Right cardiac atrium (tissue), 5 donors: ENCODE measurements around the gene LCAT. TPM values are rescaled to one million over a fixed set of nuclear protein-coding genes. Genes with fewer than 3 reads are reported as not detected.

ENCODE experiments used
- ATAC-seq, 2 donors: fragments of 200-7000 bp; cut with Tn5 transposase; one replicate each; pipeline versions ENCODE4 v1.8.0 to v1.9.1; 2020; ENCODE audit warnings: moderate library complexity in 2 of 2, mild to moderate bottlenecking in 1 of 2
- DNase-seq, 3 donors: peaks; one replicate each; pipeline ENCODE4 v3.0.0-alpha.2; 2020
- H3K27ac ChIP-seq: one replicate; pipeline ENCODE4 v1.5.1; 2013; ENCODE audit warnings: mild to moderate bottlenecking, low read length, control low read depth, moderate library complexity
- H3K27me3 ChIP-seq: one replicate; pipeline ENCODE4 v1.6.1; 2013; ENCODE audit not compliant: control insufficient read depth, insufficient read depth
- H3K4me1 ChIP-seq: one replicate; pipeline ENCODE4 v1.6.1; 2013; ENCODE audit warnings: low read length; ENCODE audit not compliant: control insufficient read depth, insufficient read depth
- H3K4me3 ChIP-seq: one replicate; pipeline ENCODE4 v1.5.1; 2013; ENCODE audit warnings: low read length, control low read depth
- H3K9me3 ChIP-seq: one replicate; pipeline ENCODE4 v1.6.1; 2013; ENCODE audit warnings: low read length; ENCODE audit not compliant: control insufficient read depth
- WGBS: extraction: QIAGEN DNeasy Blood & Tissue Kit; methylation state at CpG from one replicate; pipeline ENCODE4 v1.1.7; 2013; 5-methylcytosine and 5-hydroxymethylcytosine counted together
- intact Hi-C, 4 donors: fragments of 100-400 bp; cut with DNase I; formaldehyde crosslinking; loops; one replicate each; pipeline versions ENCODE4 v1.11.0 to v1.14.0; 2022 to 2023
- polyA plus RNA-seq: library from polyadenylated mRNA; stranded (reverse); fragments of 200-250 nt; gene quantifications from one replicate; pipeline ENCODE4 v1.2.3, GENCODE V29; 2013
- total RNA-seq, 4 donors: library from RNA; stranded (reverse); fragmentation: NEBNext Ultra II Directional; extraction: Animal tissue kit (Norgen Biotek cat#: 25700); gene quantifications; one replicate each; pipeline ENCODE4 v1.2.1, GENCODE V29; 2021
- donor health status: healthy with polysubstance abuse.
- donor health status: DM: no; HTN: yes; CAD: no.
- donor health status: DM: no; HTN: no; CAD: no.
- donor health status: DM: no; HTN: yes; CAD: no; lungs with severe emphysema.
- donor health status: DM: yes; HTN: yes; CAD: no.

The LCAT gene
- total and polyA plus RNA-seq, 5 donors, result 15.0 to 27.0 (median 17.0) TPM

DNA sequence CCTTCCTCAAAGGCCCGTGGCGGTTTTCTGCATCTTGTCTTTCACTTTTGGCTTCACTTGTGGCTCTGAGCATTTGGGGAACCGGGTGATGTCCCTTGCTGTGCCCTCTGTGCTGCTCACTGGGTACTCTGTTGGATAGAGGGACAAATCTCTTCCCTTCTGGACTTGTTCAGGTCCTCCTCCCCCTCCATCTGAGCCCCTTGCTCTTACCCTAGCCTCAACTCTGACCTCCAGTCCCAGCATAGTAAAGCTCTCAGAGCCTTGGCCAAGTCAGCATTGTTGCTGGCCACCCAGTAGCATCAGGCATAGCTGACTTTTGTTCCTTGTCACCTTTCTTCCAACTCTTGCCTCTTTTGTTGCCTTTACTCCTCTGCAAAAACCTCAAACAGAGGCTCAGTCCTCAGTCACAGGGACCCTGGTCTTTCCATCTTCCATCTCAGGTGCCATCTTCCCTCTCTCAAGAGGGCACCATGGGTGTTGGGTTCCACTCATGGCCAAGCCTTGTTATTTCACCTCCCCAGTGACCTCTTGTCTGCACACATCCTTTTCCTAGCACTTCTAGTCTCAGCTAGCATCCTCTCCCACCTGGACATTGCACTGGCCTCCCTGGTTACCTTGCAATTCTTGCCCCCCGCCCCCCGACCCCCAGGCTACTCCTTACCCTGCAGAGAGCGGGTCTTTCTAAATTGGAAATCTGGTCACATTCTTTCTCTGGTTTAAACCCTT lies 6.9 kb downstream of the LCAT start:
- Histone ChIP-seq H3K4me3 (peak overlapping the region; percentile 43), H3K4me1 (peaks cover 4% of the 10 kb centered on the region), H3K27me3 (no peaks in the 10 kb centered on the region), H3K27ac (peak overlapping the region; percentile 37), H3K9me3 (no peaks in the 10 kb centered on the region)
- intact Hi-C loops, result no loop called here
- WGBS, result 45% methylated on average over 6 of the region's 6 CpGs
- DNase-seq (peak in 1 of 3 donors; percentile 28), ATAC-seq (peak in 1 of 2 donors; percentile 0)

GRCh38 chr16:67936124-67936879 lies 7.6 kb downstream of the LCAT start, which contains the start of gene PSMB10:
TSS of gene PSMB10 (minus strand) at chr16:67936850. CDS start at chr16:67936749, 101 bp downstream.
- peak within 1 kb of the TSS; percentile 43 for H3K4me3 ChIP-seq
- DNase-seq (peak; percentile 56 to 82 (median 78)), ATAC-seq (peak; percentile 17 to 28)
- WGBS, result under 1% methylated on average over 54 of the region's 54 CpGs
- no peaks in the 10 kb centered on the region for H3K9me3 ChIP-seq
- H3K4me1 ChIP-seq, result peaks cover 4% of the 10 kb centered on the region
- intact Hi-C loops, result no loop called here
- H3K27me3 ChIP-seq, result no peaks in the 10 kb centered on the region
- H3K27ac ChIP-seq, result peak within 1 kb of the TSS; percentile 37

DNA sequence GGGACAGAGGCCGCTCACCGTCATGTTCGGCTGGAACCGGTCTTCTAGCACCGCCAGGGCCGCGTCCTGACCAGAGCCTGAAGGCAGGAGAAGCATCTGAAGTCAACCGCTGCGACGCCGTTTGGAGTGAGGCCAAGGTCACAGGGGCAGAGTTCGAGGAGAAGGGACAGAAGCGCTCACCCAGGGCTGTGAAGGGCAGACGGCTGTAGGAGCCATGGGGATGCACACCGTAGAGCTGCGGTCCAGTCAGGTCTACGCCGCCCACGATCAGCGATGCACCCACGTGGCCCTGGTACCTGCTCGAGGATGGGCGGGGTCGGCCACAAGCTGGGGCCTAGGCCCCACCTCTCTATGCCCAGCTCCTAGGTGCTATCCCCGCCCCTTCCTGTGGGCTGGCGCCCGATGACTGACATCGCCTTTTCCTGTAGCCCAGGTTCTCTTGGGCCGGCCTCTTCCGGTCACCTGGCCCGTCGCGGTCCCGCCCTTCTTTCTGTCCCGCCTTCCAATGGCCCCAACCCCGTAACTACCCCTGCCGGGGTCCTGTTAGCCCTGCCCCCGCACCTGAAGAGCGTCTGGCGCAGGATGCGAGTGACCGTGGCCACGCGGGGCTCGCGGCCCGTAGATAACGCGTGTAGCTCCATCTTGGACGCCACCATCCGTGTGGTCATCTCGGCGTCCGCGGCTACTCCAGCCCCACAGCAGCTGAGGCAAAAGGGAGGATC lies 8.4 kb downstream of the LCAT start:
- intact Hi-C loops, result no loop called here
- peak; percentile 91 to 94 for ATAC-seq
- Histone ChIP-seq H3K27me3 (no peaks in the 10 kb centered on the region), H3K4me3 (peak overlapping the region; percentile 43), H3K9me3 (no peaks in the 10 kb centered on the region), H3K27ac (peak overlapping the region; percentile 37), H3K4me1 (peaks cover 4% of the 10 kb centered on the region)
- WGBS, result 3% methylated on average over 55 of the region's 55 CpGs
- DNase-seq, result peak; percentile 95 to 98 (median 97)

DNA sequence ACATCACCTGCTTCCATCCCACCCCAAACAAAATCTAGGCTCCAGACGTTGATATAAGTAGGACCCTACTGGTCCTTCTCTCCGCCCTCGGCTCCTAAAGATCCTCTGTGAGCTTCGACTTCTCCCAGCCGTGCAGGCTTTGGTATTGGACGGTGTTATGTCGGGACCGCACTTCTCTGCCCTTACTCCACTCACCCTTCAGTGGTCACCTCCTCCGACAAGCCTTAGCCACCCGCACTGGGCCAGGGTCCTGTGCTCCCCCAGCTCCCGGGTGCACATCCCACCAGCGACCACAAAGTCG lies 8.9 kb downstream of the LCAT start:
- no peaks in the 10 kb centered on the region for H3K27me3 ChIP-seq
- intact Hi-C loops, result no loop called here
- peak overlapping the region; percentile 43 for H3K4me3 ChIP-seq
- H3K9me3 ChIP-seq, result no peaks in the 10 kb centered on the region
- peaks cover 4% of the 10 kb centered on the region for H3K4me1 ChIP-seq
- 30% methylated on average over 13 of the region's 13 CpGs for WGBS
- DNase-seq, result no peak
- peak; percentile 0 to 5 for ATAC-seq
- H3K27ac ChIP-seq, result peak overlapping the region; percentile 14

DNA sequence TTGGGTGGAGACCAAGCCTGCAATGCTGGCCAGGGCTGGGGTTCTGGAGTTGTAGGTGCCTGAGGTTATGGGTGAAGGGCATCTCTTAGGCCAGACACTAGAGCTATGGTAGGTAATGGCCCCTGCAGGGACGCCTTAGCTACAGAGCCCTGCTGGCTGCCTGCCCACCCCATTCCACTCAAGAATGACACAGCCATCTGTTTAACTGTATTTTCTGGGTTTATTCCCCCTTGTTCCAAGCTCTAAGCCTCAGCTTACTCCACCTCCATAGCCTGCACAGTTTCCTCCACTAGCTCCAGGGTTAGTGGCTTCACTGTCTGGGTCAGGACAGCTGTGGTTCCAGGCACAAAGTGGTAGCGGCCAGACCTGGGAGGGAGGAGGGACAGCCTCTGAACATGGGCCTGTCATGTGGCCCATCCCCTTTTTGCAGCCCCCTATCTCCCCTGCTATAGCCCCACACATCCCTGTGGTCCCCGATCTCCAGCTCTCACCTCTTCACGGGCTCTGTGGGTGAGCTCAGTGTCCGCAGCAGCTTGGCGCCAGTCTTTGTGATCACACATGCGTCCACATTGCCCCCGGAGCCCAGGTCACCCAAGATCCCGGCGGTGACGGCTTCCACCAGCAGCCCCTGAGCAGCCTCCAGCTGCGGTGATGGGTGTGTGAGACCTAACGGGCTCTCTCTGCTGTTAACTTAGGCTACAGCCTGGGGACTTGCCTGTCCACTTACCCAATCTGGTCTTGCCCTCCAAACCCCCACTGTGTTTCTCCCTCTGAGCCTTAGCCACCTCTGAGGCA lies 9.4 kb downstream of the LCAT start:
- WGBS, result 46% methylated on average over 13 of the region's 13 CpGs
- no peaks in the 10 kb centered on the region for H3K9me3 ChIP-seq
- DNase-seq, result peak in 2 of 3 donors; percentile 22 to 67
- H3K4me3 ChIP-seq, result peak overlapping the region; percentile 43
- H3K27ac ChIP-seq, result no peak overlapping the region
- ATAC-seq, result peak in 1 of 2 donors; percentile 0
- intact Hi-C loops, result no loop called here
- H3K4me1 ChIP-seq, result peaks cover 4% of the 10 kb centered on the region
- no peaks in the 10 kb centered on the region for H3K27me3 ChIP-seq

DNA sequence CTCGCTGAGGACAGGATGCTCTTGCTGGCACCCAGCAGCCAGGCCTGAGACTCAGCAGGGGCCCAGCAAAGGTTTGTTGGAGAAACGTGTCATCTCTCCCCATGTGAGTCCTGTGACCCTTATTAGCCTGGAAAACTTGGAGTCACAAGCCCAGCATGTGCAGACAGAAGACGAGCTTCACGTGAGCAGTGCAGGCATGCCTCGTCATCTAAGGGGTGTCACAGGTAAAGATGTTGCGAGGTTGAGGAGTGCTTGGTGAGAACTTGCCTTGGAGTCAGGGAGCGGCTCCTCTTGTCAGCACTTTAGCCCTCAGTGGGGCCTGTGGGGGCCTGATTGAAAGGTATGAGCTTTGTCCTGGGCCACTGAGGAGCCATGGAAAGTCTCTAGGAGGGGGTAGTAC lies 10.1 kb downstream of the LCAT start:
- Histone ChIP-seq H3K27me3 (no peaks in the 10 kb centered on the region), H3K27ac (no peak overlapping the region), H3K4me3 (no peak overlapping the region), H3K4me1 (peaks cover 4% of the 10 kb centered on the region), H3K9me3 (no peaks in the 10 kb centered on the region)
- intact Hi-C loops, result no loop called here
- DNase-seq, result peak in 1 of 3 donors; percentile 42
- ATAC-seq, result no peak
- WGBS, result 78% methylated on average over 7 of the region's 7 CpGs

DNA sequence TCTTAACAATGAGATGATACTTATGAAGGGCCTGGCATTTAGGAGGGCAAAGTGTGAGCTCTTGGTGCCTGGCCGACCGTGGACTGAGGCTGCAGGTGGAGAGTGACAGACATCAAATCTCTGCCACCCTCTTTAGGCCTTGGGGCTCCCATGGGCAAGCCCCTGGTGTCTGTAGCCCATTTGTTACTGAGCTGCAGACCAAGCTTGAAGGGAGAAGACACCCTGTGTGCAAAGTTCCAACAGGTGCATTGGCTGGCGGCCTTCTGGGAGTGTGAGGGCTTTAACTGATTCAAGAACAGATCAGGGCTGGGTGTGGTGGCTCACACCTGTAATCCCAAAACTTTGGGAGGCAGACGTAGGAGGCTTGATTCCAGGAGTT lies 11.5 kb downstream of the LCAT start:
- 94% methylated on average over 4 of the region's 4 CpGs for WGBS
- intact Hi-C loops, result no loop called here
- ATAC-seq, result no peak
- DNase-seq, result peak in 1 of 3 donors; percentile 44
- peaks cover 4% of the 10 kb centered on the region for H3K4me1 ChIP-seq
- no peaks in the 10 kb centered on the region for H3K9me3 ChIP-seq
- no peaks in the 10 kb centered on the region for H3K27me3 ChIP-seq
- no peak overlapping the region for H3K27ac ChIP-seq
- H3K4me3 ChIP-seq, result no peak overlapping the region

- Histone ChIP-seq H3K27me3 (no peaks in the 10 kb centered on the region), H3K4me3 (no peak within 1 kb of the TSS), H3K27ac (no peak within 1 kb of the TSS), H3K9me3 (no peaks in the 10 kb centered on the region), H3K4me1 (peaks cover 1% of the 10 kb centered on the region)
- intact Hi-C loops, result no loop called here
- no peak for ATAC-seq
- WGBS, result 83% methylated on average over 15 of the region's 15 CpGs
- no peak for DNase-seq
These were observed 12.0 kb downstream of the LCAT start, which contains the start of gene CTRL for GRCh38 chr16:67931712-67932461. TSS of gene CTRL (minus strand) at chr16:67931862. CDS start at chr16:67931852, 10 bp downstream.

- DNase-seq (peak in 1 of 3 donors; percentile 58), ATAC-seq (no peak)
- intact Hi-C loops, result no loop called here
- Histone ChIP-seq H3K27me3 (no peaks in the 10 kb centered on the region), H3K9me3 (no peaks in the 10 kb centered on the region), H3K4me1 (no peaks in the 10 kb centered on the region), H3K27ac (no peak overlapping the region), H3K4me3 (no peak overlapping the region)
- whole genome bisulfite sequencing, result 91% methylated on average over 17 of the region's 17 CpGs
These were observed 13.2 kb downstream of the LCAT start for GRCh38 chr16:67930678-67931211.

- 89% methylated on average over 14 of the region's 14 CpGs for WGBS
- intact Hi-C loops, result no loop called here
These were observed 13.7 kb downstream of the LCAT start for GRCh38 chr16:67930191-67930590.

More at GRCh38 chr16:67930191-67930590, 13.7 kb downstream of the LCAT start:
- Histone ChIP-seq H3K4me1 (peaks cover 2% of the 10 kb centered on the region), H3K27me3 (no peaks in the 10 kb centered on the region), H3K27ac (no peak overlapping the region), H3K9me3 (no peaks in the 10 kb centered on the region), H3K4me3 (no peak overlapping the region)
- no peak for ATAC-seq
- DNase-seq, result peak in 1 of 3 donors; percentile 58
